Transverse colon (tissue), 4 donors: Measurements from ENCODE around the gene F3. TPM values are rescaled to one million over a fixed set of nuclear protein-coding genes. Genes with fewer than 3 reads are reported as not detected.

Experiments
- DNase-seq: peaks from one replicate; pipeline ENCODE4 v3.0.0-alpha.2; 2019
- H3K27ac ChIP-seq, 4 donors: fragments of 200-600 bp; sonication (generic); 2 replicates each; pipeline ENCODE4 v1.5.1; 2016 to 2018; ENCODE audit warnings: inconsistent platforms in 4 of 4
- H3K27me3 ChIP-seq: fragments of 200-600 bp; sonication (generic); 2 replicates; pipeline ENCODE4 v1.5.1; 2017; ENCODE audit warnings: inconsistent platforms
- H3K36me3 ChIP-seq, 4 donors: fragments of 200-600 bp; sonication (generic); 2 replicates each; pipeline ENCODE4 v1.5.1; 2017 to 2019; ENCODE audit warnings: inconsistent platforms in 4 of 4
- H3K4me1 ChIP-seq, 4 donors: fragments of 200-600 bp; sonication (generic); 2 replicates each; pipeline ENCODE4 v1.5.1; 2017 to 2020; ENCODE audit warnings: inconsistent platforms in 4 of 4
- H3K4me3 ChIP-seq, 4 donors: fragments of 200-600 bp; sonication (generic); 1 replicate in 1 of 4; 2 replicates in 3 of 4; pipeline versions ENCODE4 v1.5.1 to v1.6.1; 2017 to 2019; ENCODE audit warnings: inconsistent platforms in 4 of 4
- H3K9me3 ChIP-seq, 2 donors: fragments of 200-600 bp; sonication (generic); 2 replicates each; pipeline ENCODE4 v1.5.1; 2017 to 2019; ENCODE audit warnings: inconsistent platforms in 2 of 2
- EP300 ChIP-seq: sonication (generic); formaldehyde crosslinking; IDR thresholded peaks from one replicate; pipeline ENCODE4 v1.6.1; 2017; ENCODE audit warnings: antibody characterized with exemption, low read depth
- POLR2A ChIP-seq: fragments of 450-650 bp; IDR thresholded peaks from one replicate; pipeline ENCODE4 v1.6.1; 2016; ENCODE audit warnings: antibody characterized with exemption, mild to moderate bottlenecking, moderate library complexity
- POLR2AphosphoS5 ChIP-seq, 3 donors: sonication (generic); formaldehyde crosslinking; IDR thresholded peaks; one replicate each; pipeline ENCODE4 v1.6.1; 2016; ENCODE audit warnings: antibody characterized with exemption in 3 of 3
- whole genome bisulfite sequencing, 2 donors: methylation state at CpG; one replicate each; pipeline ENCODE4 v1.1.5; 2018; ENCODE audit warnings: low coverage in 1 of 2; 5-methylcytosine and 5-hydroxymethylcytosine counted together
- in situ Hi-C, 4 donors: fragments of 200-750 bp; cut with MboI; loops; one replicate each; pipeline versions ENCODE4 v1.15.0 to v1.15.1; 2017; ENCODE audit warnings: low sequenced_read_pairs in 3 of 4, low pct_ligation_motif_present in 1 of 4, low pct_unique_long_range_greater_than_20kb in 1 of 4
- intact Hi-C: fragments of 100-400 bp; cut with DNase I; formaldehyde crosslinking; loops from one replicate; pipeline ENCODE4 v1.15.1; 2023; ENCODE audit warnings: low total_unique reads
- total RNA-seq, 4 donors: library from RNA; depleted of rRNA; stranded (reverse); fragments of >200 nt; gene quantifications; one replicate each; pipeline ENCODE4 v1.1.0, GENCODE V29; 2016
- TF ChIP-seq, protein P1 (sequence below), 5 experiments: fragments of 200-600 bp in 3 of 5; fragments of 450-650 bp in 2 of 5; sonication (generic) in 3 of 5; IDR thresholded peaks; 1 replicate in 2 of 5; 2 replicates in 3 of 5; pipeline ENCODE4 v1.5.1; 2016 to 2017; ENCODE audit warnings: antibody characterized with exemption in 5 of 5, inconsistent platforms in 3 of 5, mild to moderate bottlenecking in 2 of 5, moderate library complexity in 1 of 5

F3 gene
- total RNA-seq, 4 donors from 2014 or later, result 35.9 to 105 (median 59.3) TPM

DNA sequence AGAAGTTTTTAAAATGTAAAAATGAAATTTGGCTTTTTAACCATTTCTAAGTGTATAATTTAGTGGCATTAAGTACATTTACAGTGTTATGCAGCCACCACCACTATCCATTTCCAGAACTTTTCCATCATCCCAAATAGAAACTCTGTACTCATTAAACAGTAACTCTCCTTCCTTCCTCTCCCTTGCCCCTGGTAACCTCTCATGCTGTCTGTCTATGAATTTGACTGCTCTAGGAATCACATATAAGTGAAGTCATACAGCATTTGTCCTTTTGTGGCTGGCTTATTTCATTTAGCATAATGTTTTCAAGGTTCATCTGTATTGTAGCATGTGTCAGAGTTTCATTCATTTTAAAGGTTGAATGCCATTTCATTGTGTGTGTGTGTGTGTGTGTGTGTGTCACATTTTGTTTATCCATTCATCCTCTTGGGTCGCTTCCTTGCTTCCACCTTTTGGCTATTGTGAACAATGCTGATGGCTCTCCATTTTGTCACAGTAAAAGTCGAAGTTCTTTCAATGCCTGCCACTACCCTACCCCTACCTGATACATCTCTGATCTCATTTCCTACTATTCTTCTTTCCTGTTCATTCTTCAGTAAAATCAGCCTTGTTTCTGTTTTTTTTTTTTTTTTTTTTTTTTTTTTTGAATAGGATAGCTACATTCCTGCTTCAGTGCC, 45.3 kb downstream of the F3 start:
- Histone ChIP-seq H3K4me1 (no peaks in the 10 kb centered on the region), H3K36me3 (peaks cover 0 to 45% (median 17%) of the 10 kb centered on the region in 4 donors), H3K27ac (no peak overlapping the region), H3K27me3 (no peaks in the 10 kb centered on the region), H3K4me3 (no peak overlapping the region), H3K9me3 (no peaks in the 10 kb centered on the region)
- TF ChIP-seq EP300 (no peak), POLR2A (no peak), POLR2AphosphoS5 (IDR thresholded peaks at IDR 0.05) (no peak)
- TF ChIP-seq, protein P1, sequence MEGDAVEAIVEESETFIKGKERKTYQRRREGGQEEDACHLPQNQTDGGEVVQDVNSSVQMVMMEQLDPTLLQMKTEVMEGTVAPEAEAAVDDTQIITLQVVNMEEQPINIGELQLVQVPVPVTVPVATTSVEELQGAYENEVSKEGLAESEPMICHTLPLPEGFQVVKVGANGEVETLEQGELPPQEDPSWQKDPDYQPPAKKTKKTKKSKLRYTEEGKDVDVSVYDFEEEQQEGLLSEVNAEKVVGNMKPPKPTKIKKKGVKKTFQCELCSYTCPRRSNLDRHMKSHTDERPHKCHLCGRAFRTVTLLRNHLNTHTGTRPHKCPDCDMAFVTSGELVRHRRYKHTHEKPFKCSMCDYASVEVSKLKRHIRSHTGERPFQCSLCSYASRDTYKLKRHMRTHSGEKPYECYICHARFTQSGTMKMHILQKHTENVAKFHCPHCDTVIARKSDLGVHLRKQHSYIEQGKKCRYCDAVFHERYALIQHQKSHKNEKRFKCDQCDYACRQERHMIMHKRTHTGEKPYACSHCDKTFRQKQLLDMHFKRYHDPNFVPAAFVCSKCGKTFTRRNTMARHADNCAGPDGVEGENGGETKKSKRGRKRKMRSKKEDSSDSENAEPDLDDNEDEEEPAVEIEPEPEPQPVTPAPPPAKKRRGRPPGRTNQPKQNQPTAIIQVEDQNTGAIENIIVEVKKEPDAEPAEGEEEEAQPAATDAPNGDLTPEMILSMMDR (IDR thresholded peaks at IDR 0.05), result no peak
- WGBS, 2 donors, result 89 to 96% methylated on average over 2 of the region's 2 CpGs
- no peak for DNase-seq
- intact Hi-C loops (no loop called here), in situ Hi-C loops (no loop called here)

- in situ Hi-C loops (no loop called here), intact Hi-C loops (no loop called here)
- no peaks in the 10 kb centered on the region for H3K27me3 ChIP-seq
- no peak overlapping the region for H3K27ac ChIP-seq
- WGBS, 2 donors, result 40 to 59% methylated on average over 2 of the region's 2 CpGs
- TF ChIP-seq POLR2A, result no peak
- no peak for TF ChIP-seq POLR2AphosphoS5 (IDR thresholded peaks at IDR 0.05)
- no peak for TF ChIP-seq EP300
- TF ChIP-seq, protein P1 (IDR thresholded peaks at IDR 0.05), result no peak
- H3K36me3 ChIP-seq, result peaks cover 0 to 43% (median 10%) of the 10 kb centered on the region in 4 donors
- no peak overlapping the region for H3K4me3 ChIP-seq
- no peaks in the 10 kb centered on the region for H3K4me1 ChIP-seq
- H3K9me3 ChIP-seq, result no peaks in the 10 kb centered on the region
- no peak for DNase-seq
Observed at GRCh38 chr1:94490556-94490955, 51.0 kb downstream of the F3 start.

DNA sequence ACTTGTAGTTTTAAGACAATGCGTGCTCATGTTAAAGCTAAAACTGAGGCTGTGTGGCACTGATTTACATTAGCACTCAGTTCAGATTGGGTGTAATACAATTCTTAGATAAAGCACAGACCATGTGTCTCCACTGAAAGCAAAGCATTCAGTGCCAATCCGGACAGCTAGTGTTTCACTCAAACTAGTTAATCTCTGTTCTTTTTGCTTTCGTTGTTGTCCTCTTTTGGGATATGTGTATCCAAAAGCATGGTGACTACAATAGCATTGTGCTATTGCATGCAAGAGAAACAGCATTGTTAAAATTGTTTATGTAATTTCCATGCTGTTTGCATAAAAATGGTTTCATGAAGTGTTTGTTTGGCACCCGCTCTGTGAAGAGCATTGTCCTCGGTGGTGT, 54.6 kb downstream of the F3 start:
- H3K4me3 ChIP-seq, result no peak overlapping the region
- H3K27me3 ChIP-seq, result no peaks in the 10 kb centered on the region
- WGBS, 2 donors, result 84 to 88% methylated on average over 4 to 5 of the region's 5 CpGs
- in situ Hi-C loops, result no loop called here
- no peaks in the 10 kb centered on the region for H3K9me3 ChIP-seq
- no peaks in the 10 kb centered on the region for H3K4me1 ChIP-seq
- H3K36me3 ChIP-seq, result peaks cover 0 to 53% (median 18%) of the 10 kb centered on the region in 4 donors
- DNase-seq, result no peak
- H3K27ac ChIP-seq, result no peak overlapping the region
- intact Hi-C loops, result loop anchor here (2.0 kb wide), 1 partner anchor 42 kb away; no protein-coding TSS in a partner anchor
- no peak for TF ChIP-seq EP300
- TF ChIP-seq POLR2AphosphoS5 (IDR thresholded peaks at IDR 0.05), result no peak
- no peak for TF ChIP-seq POLR2A
- TF ChIP-seq, protein P1 (IDR thresholded peaks at IDR 0.05), result no peak

- Histone ChIP-seq H3K27ac (no peak overlapping the region), H3K27me3 (no peaks in the 10 kb centered on the region), H3K36me3 (peaks cover 0 to 37% (median 16%) of the 10 kb centered on the region in 4 donors), H3K4me1 (no peaks in the 10 kb centered on the region), H3K4me3 (no peak overlapping the region), H3K9me3 (no peaks in the 10 kb centered on the region)
- in situ Hi-C loops (no loop called here), intact Hi-C loops (no loop called here)
- WGBS, 2 donors, result 8% methylated on average over 3 to 4 of the region's 4 CpGs
- TF ChIP-seq POLR2AphosphoS5 (IDR thresholded peaks at IDR 0.05), result no peak
- TF ChIP-seq, protein P1 (IDR thresholded peaks at IDR 0.05), result peak; percentile 70 to 86 (median 79)
- peak; percentile 23 for DNase-seq
Observed at GRCh38 chr1:94481473-94481933, 60.1 kb downstream of the F3 start.
